Peyer's patch (tissue), 4 donors: Measurements from ENCODE around the gene AGTPBP1.

Source experiments
- CTCF ChIP-seq, 6 experiments: fragments of 450-650 bp in 4 of 6; fragments of 200-600 bp in 2 of 6; sonication (generic) in 1 of 6; IDR thresholded peaks; one replicate each; pipeline ENCODE4 v1.5.1; 2017 to 2019; ENCODE audit warnings: antibody characterized with exemption in 6 of 6, mild to moderate bottlenecking in 3 of 6, moderate library complexity in 1 of 6
- POLR2A ChIP-seq, 2 donors: fragments of 450-650 bp; IDR thresholded peaks; one replicate each; pipeline ENCODE4 v1.5.1; 2017; ENCODE audit warnings: antibody characterized with exemption in 2 of 2, mild to moderate bottlenecking in 2 of 2, moderate library complexity in 2 of 2

DNA sequence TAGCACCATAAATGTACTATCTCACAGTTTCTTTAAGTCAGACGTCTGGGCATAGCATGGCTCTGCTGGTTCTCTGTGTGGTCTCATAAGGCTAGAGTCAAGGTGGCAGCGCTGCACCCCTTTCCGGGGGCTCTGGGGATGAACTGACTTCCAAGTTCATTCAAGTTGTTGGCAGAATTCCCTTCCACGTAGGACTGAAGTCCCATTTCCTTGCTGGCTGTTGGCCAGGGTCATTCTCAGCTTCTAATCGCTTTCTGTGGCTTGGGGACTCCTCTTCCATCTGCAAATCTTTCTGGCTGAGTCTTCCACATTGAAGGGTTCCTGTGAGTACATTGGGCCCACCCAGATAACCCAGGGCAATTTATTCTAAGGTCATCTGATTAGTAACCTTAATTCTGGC lies 211.0 kb downstream of the AGTPBP1 start:
- TF ChIP-seq CTCF (IDR thresholded peaks at IDR 0.05) (no peak), POLR2A (IDR thresholded peaks at IDR 0.05) (no peak)
